HepG2 (cell line): ENCODE data around the gene BRD1.

Experiments
- BATF2 ChIP-seq: sonication (generic); formaldehyde crosslinking; IDR thresholded peaks from 2 replicates; pipeline ENCODE4 v1.8.0; 2022; ENCODE audit warnings: mild to moderate bottlenecking, missing genetic modification reagents, moderate library complexity
- CTCF ChIP-seq: sonication (generic); formaldehyde crosslinking; IDR thresholded peaks from 2 replicates; pipeline ENCODE4 v1.5.0; 2020; ENCODE audit warnings: mild to moderate bottlenecking, missing genetic modification reagents, moderate library complexity
- ELF4 ChIP-seq: sonication (generic); formaldehyde crosslinking; IDR thresholded peaks from 2 replicates; pipeline ENCODE4 v1.5.0; 2020; ENCODE audit warnings: missing genetic modification reagents, mild to moderate bottlenecking, moderate library complexity, borderline replicate concordance
- KDM4B ChIP-seq: sonication (generic); formaldehyde crosslinking; IDR thresholded peaks from 2 replicates; pipeline ENCODE4 v1.4.0; 2020; ENCODE audit warnings: missing genetic modification reagents
- MZF1 ChIP-seq: sonication (generic); formaldehyde crosslinking; IDR thresholded peaks from 2 replicates; pipeline ENCODE4 v1.8.1; 2023; ENCODE audit warnings: mild to moderate bottlenecking, missing genetic modification reagents, borderline replicate concordance
- NFAT5 ChIP-seq: sonication (generic); formaldehyde crosslinking; IDR thresholded peaks from 2 replicates; pipeline ENCODE4 v1.4.0; 2020; ENCODE audit warnings: missing genetic modification reagents
- NR2C2 ChIP-seq: sonication (generic); formaldehyde crosslinking; IDR thresholded peaks from 2 replicates; pipeline ENCODE4 v1.4.0; 2020; ENCODE audit warnings: missing genetic modification reagents, mild to moderate bottlenecking, moderate library complexity, borderline replicate concordance
- NR3C1 ChIP-seq: sonication (generic); formaldehyde crosslinking; IDR thresholded peaks from 2 replicates; pipeline ENCODE4 v1.4.0; 2020; ENCODE audit warnings: missing genetic modification reagents
- POLR2AphosphoS2 ChIP-seq: IDR thresholded peaks from 2 replicates; pipeline ENCODE4 v1.6.1; 2011; ENCODE audit warnings: low read depth, low read length, improper control_type of control experiment

GRCh38 chr22:49825436-49825835 is 2.2 kb downstream of the BRD1 start:
- no peak for TF ChIP-seq CTCF
- no peak for TF ChIP-seq BATF2 (CRISPR knock-in tag)
- no peak for TF ChIP-seq MZF1
- TF ChIP-seq KDM4B: no peak
- no peak for TF ChIP-seq NFAT5 (CRISPR knock-in tag)
- TF ChIP-seq POLR2AphosphoS2: no peak
- no peak for TF ChIP-seq NR3C1 (CRISPR knock-in tag)
- TF ChIP-seq ELF4 (CRISPR knock-in tag): no peak
- no peak for TF ChIP-seq NR2C2 (CRISPR knock-in tag)
